NCI-H2107 treated with DMSO at 0.1 percent for 48 hours (cell line): ENCODE data around the gene CLIP4.

Source experiments
- DNase-seq: peaks from one replicate; lab custom pipeline; 2025; ENCODE audit not compliant: unreplicated experiment; lab: John Stamatoyannopoulos, UW

Gene CLIP4

GRCh38 chr2:29129586-29130281, 14.5 kb downstream of the CLIP4 start:
- DNase-seq, result no peak

- no peak for DNase-seq
Observed at GRCh38 chr2:29130295-29130694, 15.1 kb downstream of the CLIP4 start.

- no peak for DNase-seq
Observed at GRCh38 chr2:29134933-29135332, 19.7 kb downstream of the CLIP4 start.

- no peak for DNase-seq
Observed at GRCh38 chr2:29139152-29139551, 23.9 kb downstream of the CLIP4 start.

- no peak for DNase-seq
Observed at GRCh38 chr2:29139731-29140130, 24.5 kb downstream of the CLIP4 start.

- no peak for DNase-seq
Observed at GRCh38 chr2:29143657-29144056, 28.4 kb downstream of the CLIP4 start.

GRCh38 chr2:29146197-29146596, 31.0 kb downstream of the CLIP4 start:
- DNase-seq, result no peak

GRCh38 chr2:29147963-29148362, 32.7 kb downstream of the CLIP4 start:
- DNase-seq, result no peak

GRCh38 chr2:29154610-29155009, 39.4 kb downstream of the CLIP4 start:
- no peak for DNase-seq

- peak; percentile 11 for DNase-seq
Observed at GRCh38 chr2:29155578-29155977, 40.4 kb downstream of the CLIP4 start.

- no peak for DNase-seq
Observed at GRCh38 chr2:29157131-29157530, 41.9 kb downstream of the CLIP4 start.

GRCh38 chr2:29159125-29159524, 43.9 kb downstream of the CLIP4 start:
- peak; percentile 84 for DNase-seq

- no peak for DNase-seq
Observed at GRCh38 chr2:29160184-29160583, 45.0 kb downstream of the CLIP4 start.

GRCh38 chr2:29162204-29162928, 47.2 kb downstream of the CLIP4 start:
- no peak for DNase-seq

- no peak for DNase-seq
Observed at GRCh38 chr2:29164091-29164846, 49.1 kb downstream of the CLIP4 start.

- DNase-seq, result peak; percentile 6
Observed at GRCh38 chr2:29165362-29166241, 50.4 kb downstream of the CLIP4 start.

GRCh38 chr2:29166242-29167039, 51.2 kb downstream of the CLIP4 start:
- no peak for DNase-seq

- peak; percentile 33 for DNase-seq
Observed at GRCh38 chr2:29174937-29175336, 59.7 kb downstream of the CLIP4 start.

GRCh38 chr2:29175338-29175737, 60.1 kb downstream of the CLIP4 start:
- DNase-seq, result no peak

- DNase-seq, result no peak
Observed at GRCh38 chr2:29182334-29182733, 67.1 kb downstream of the CLIP4 start.
